HG03442 (cell line): ENCODE results near the gene SLF2.

Experiments used
- ATAC-seq: cut with Tn5 transposase; IDR thresholded peaks from one replicate; pipeline ENCODE4 v1.9.1; 2021; ENCODE audit warnings: mild to moderate bottlenecking, moderate library complexity; ENCODE audit not compliant: unreplicated experiment

The SLF2 gene

GRCh38 chr10:100979791-100980272, 67.1 kb downstream of the SLF2 start:
- ATAC-seq = no peak

GRCh38 chr10:100980311-100980710, 67.5 kb downstream of the SLF2 start:
- ATAC-seq = no peak

GRCh38 chr10:100980711-100981110, 67.9 kb downstream of the SLF2 start:
- ATAC-seq = no peak

GRCh38 chr10:100981178-100981772, 68.5 kb downstream of the SLF2 start:
- ATAC-seq = no peak

- ATAC-seq = no peak
Measured at GRCh38 chr10:100982916-100983830, 70.4 kb downstream of the SLF2 start.

- ATAC-seq = no peak
Measured at GRCh38 chr10:100983868-100984671, 71.3 kb downstream of the SLF2 start.

- ATAC-seq = no peak
Measured at GRCh38 chr10:100984672-100985177, 72.0 kb downstream of the SLF2 start.

- ATAC-seq = no peak
Measured at GRCh38 chr10:100985336-100985735, 72.6 kb downstream of the SLF2 start.

- peak; percentile 8 for ATAC-seq
Measured at GRCh38 chr10:100986623-100986951, 73.8 kb downstream of the SLF2 start.

- ATAC-seq = peak; percentile 69
Measured at GRCh38 chr10:100986952-100987684, 74.4 kb downstream of the SLF2 start, which contains the start of the genes MRPL43 and TWNK. TSS of gene MRPL43 (minus strand) at chr10:100987497. CDS start at chr10:100987443, 54 bp downstream. TSS of gene TWNK (plus strand) at chr10:100987543. CDS start at chr10:100988211, 668 bp downstream.

GRCh38 chr10:100987685-100988049, 74.9 kb downstream of the SLF2 start:
- ATAC-seq = no peak

- no peak for ATAC-seq
Measured at GRCh38 chr10:100988166-100988565, 75.4 kb downstream of the SLF2 start.

- ATAC-seq = no peak
Measured at GRCh38 chr10:100989088-100989487, 76.3 kb downstream of the SLF2 start.

- no peak for ATAC-seq
Measured at GRCh38 chr10:100993986-100994708, 81.4 kb downstream of the SLF2 start.

GRCh38 chr10:100995181-100995580, 82.4 kb downstream of the SLF2 start:
- no peak for ATAC-seq

GRCh38 chr10:100996678-100997359, 84.1 kb downstream of the SLF2 start:
- no peak for ATAC-seq

GRCh38 chr10:100997360-100998182, 84.8 kb downstream of the SLF2 start:
- no peak for ATAC-seq
